ENCODE measurements around the gene USP48.

DNA sequence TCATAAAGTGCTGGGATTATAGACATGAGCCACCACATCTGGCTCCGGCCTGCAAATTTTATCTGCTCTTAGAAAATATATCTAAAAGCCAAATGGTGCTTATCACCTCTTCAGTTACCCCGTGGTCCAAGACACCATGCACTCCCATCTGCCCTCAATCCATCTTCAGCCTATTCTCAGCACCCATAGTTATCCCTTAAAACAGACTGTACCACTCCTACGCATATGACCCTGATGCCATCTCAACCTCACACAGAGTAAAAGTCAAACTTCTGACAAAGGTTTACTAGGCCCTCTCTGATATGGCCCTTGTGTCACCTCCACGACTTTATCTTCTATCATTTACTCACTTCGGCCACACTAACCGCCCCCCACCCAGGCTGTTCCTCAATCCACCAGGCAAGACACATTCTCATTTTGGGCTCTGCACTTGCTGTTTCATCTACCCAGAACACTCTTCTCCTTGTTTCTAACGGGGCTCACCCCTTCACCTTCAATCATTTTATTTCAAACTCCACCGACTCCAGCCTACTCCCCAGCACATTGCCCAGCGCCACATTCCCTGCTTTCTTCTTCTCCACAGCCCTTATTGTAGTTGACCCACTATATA is 33.0 kb downstream of the USP48 start:
- TF ChIP-seq, protein P1, sequence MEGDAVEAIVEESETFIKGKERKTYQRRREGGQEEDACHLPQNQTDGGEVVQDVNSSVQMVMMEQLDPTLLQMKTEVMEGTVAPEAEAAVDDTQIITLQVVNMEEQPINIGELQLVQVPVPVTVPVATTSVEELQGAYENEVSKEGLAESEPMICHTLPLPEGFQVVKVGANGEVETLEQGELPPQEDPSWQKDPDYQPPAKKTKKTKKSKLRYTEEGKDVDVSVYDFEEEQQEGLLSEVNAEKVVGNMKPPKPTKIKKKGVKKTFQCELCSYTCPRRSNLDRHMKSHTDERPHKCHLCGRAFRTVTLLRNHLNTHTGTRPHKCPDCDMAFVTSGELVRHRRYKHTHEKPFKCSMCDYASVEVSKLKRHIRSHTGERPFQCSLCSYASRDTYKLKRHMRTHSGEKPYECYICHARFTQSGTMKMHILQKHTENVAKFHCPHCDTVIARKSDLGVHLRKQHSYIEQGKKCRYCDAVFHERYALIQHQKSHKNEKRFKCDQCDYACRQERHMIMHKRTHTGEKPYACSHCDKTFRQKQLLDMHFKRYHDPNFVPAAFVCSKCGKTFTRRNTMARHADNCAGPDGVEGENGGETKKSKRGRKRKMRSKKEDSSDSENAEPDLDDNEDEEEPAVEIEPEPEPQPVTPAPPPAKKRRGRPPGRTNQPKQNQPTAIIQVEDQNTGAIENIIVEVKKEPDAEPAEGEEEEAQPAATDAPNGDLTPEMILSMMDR (IDR thresholded peaks at IDR 0.05; ENCODE audit: insufficient read depth, low read length, poor library complexity, severe bottlenecking), result no peak
- no peak for TF ChIP-seq EZH2phosphoT487 (conservative IDR thresholded peaks at IDR 0.05; ENCODE audit: low read length)
